Measurements from ENCODE around the gene RPS19BP1. TPM values are rescaled to one million over a fixed set of nuclear protein-coding genes. Genes with fewer than 3 reads are reported as not detected.

The RPS19BP1 gene
- total RNA-seq, 1 experiment from 2014 or later, result 102 TPM

DNA sequence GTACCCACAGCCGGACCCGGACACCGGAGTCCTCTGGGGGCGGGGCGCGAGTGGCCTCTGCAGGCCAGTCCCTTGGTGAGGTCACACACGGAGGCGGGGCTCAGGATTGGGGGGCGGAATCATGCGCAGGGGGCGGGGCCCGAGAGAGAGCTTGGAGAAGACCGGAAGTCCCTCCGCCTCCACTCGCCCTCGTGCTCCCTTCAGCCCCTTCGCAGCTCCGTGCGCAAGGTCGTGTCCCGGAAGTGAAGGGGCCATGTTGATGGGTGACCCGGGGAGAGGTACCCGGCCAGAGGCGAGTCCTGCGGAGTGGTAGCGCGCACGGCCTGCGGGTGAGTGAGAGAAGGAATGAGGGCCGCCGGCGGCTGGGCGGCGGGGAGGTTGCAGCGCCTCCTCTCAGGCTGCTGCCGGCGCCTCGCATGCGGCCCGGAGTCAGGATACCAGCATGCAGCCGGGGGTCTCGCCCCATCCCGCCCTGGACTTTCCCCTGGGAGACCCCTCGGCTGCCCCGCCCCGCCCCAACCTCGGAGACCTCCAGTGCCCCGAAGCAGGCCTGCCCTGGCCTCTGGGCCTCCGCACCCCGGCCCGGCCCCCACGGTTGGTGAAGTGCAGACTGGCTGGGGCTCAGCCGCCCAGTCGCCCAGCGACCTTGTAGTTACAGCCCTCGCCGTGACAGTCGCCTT lies 30.3 kb downstream of the RPS19BP1 start, which contains the start of gene MIEF1 (continued):
- no peak for TF ChIP-seq ZNF416 (CRISPR knock-in tag; IDR thresholded peaks at IDR 0.05)
- no peak for TF ChIP-seq ZNF396 (CRISPR knock-in tag; IDR thresholded peaks at IDR 0.05; ENCODE audit: borderline replicate concordance)
- TF ChIP-seq, protein P1, sequence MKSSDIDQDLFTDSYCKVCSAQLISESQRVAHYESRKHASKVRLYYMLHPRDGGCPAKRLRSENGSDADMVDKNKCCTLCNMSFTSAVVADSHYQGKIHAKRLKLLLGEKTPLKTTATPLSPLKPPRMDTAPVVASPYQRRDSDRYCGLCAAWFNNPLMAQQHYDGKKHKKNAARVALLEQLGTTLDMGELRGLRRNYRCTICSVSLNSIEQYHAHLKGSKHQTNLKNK (CRISPR knock-in tag; IDR thresholded peaks at IDR 0.05), result no peak
- TF ChIP-seq, protein P2, sequence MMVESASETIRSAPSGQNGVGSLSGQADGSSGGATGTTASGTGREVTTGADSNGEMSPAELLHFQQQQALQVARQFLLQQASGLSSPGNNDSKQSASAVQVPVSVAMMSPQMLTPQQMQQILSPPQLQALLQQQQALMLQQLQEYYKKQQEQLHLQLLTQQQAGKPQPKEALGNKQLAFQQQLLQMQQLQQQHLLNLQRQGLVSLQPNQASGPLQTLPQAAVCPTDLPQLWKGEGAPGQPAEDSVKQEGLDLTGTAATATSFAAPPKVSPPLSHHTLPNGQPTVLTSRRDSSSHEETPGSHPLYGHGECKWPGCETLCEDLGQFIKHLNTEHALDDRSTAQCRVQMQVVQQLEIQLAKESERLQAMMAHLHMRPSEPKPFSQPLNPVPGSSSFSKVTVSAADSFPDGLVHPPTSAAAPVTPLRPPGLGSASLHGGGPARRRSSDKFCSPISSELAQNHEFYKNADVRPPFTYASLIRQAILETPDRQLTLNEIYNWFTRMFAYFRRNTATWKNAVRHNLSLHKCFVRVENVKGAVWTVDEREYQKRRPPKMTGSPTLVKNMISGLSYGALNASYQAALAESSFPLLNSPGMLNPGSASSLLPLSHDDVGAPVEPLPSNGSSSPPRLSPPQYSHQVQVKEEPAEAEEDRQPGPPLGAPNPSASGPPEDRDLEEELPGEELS (CRISPR knock-in tag; IDR thresholded peaks at IDR 0.05), result 0 out of 2 replicates have a peak, but pooled peaks have one; percentile 16
- TF ChIP-seq ELF4 (CRISPR knock-in tag; IDR thresholded peaks at IDR 0.05; ENCODE audit: low read depth), result no peak
- peak; percentile 96 for TF ChIP-seq FOXK1 (CRISPR knock-in tag; IDR thresholded peaks at IDR 0.05)
- TF ChIP-seq, protein P3, sequence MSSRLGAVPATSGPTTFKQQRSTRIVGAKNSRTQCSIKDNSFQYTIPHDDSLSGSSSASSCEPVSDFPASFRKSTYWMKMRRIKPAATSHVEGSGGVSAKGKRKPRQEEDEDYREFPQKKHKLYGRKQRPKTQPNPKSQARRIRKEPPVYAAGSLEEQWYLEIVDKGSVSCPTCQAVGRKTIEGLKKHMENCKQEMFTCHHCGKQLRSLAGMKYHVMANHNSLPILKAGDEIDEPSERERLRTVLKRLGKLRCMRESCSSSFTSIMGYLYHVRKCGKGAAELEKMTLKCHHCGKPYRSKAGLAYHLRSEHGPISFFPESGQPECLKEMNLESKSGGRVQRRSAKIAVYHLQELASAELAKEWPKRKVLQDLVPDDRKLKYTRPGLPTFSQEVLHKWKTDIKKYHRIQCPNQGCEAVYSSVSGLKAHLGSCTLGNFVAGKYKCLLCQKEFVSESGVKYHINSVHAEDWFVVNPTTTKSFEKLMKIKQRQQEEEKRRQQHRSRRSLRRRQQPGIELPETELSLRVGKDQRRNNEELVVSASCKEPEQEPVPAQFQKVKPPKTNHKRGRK (CRISPR knock-in tag; IDR thresholded peaks at IDR 0.05; ENCODE audit: borderline replicate concordance), result no peak
- no peak for TF ChIP-seq ZNF121 (CRISPR knock-in tag; IDR thresholded peaks at IDR 0.05)
- TF ChIP-seq, protein P4, sequence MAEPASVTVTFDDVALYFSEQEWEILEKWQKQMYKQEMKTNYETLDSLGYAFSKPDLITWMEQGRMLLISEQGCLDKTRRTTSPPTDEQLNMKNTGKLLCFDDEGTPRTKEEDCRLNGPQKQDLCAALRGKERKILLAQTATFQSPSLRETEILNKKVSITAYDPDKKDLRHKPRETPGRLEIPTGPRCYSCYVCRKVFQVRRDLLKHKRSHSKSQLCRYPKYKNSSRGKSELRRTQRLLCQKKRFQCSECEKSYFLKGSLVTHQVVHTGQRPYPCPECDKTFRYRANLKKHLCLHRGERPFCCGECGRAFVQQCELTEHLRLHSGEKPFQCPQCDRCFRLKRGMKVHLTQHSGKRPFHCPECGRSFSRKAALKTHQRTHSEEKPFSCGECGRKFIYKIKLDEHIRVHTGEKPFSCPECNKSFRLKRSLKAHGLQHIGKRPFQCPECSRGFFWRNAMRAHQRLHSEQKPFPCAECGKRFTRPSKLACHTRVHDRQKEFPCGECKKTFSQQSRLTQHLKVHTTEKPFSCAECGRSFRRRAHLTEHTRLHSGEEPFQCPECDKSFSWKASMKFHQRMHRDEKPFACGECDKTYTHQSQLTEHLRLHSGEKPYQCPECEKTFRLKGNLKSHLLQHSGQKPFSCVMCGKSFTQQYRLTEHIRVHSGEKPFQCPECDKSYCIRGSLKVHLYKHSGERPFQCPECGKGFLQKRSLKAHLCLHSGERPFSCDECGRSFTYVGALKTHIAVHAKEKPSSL (CRISPR knock-in tag; conservative IDR thresholded peaks at IDR 0.05), result no peak
- TF ChIP-seq, protein P5, sequence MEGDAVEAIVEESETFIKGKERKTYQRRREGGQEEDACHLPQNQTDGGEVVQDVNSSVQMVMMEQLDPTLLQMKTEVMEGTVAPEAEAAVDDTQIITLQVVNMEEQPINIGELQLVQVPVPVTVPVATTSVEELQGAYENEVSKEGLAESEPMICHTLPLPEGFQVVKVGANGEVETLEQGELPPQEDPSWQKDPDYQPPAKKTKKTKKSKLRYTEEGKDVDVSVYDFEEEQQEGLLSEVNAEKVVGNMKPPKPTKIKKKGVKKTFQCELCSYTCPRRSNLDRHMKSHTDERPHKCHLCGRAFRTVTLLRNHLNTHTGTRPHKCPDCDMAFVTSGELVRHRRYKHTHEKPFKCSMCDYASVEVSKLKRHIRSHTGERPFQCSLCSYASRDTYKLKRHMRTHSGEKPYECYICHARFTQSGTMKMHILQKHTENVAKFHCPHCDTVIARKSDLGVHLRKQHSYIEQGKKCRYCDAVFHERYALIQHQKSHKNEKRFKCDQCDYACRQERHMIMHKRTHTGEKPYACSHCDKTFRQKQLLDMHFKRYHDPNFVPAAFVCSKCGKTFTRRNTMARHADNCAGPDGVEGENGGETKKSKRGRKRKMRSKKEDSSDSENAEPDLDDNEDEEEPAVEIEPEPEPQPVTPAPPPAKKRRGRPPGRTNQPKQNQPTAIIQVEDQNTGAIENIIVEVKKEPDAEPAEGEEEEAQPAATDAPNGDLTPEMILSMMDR (IDR thresholded peaks at IDR 0.05), result no peak
- 0 out of 2 replicates have a peak, but pooled peaks have one; percentile 46 for TF ChIP-seq ZNF232 (CRISPR knock-in tag; IDR thresholded peaks at IDR 0.05)
- 0 out of 2 replicates have a peak, but pooled peaks have one; percentile 41 for TF ChIP-seq FOXP1 (CRISPR knock-in tag; IDR thresholded peaks at IDR 0.05; ENCODE audit: borderline replicate concordance)
- TF ChIP-seq, protein P6, sequence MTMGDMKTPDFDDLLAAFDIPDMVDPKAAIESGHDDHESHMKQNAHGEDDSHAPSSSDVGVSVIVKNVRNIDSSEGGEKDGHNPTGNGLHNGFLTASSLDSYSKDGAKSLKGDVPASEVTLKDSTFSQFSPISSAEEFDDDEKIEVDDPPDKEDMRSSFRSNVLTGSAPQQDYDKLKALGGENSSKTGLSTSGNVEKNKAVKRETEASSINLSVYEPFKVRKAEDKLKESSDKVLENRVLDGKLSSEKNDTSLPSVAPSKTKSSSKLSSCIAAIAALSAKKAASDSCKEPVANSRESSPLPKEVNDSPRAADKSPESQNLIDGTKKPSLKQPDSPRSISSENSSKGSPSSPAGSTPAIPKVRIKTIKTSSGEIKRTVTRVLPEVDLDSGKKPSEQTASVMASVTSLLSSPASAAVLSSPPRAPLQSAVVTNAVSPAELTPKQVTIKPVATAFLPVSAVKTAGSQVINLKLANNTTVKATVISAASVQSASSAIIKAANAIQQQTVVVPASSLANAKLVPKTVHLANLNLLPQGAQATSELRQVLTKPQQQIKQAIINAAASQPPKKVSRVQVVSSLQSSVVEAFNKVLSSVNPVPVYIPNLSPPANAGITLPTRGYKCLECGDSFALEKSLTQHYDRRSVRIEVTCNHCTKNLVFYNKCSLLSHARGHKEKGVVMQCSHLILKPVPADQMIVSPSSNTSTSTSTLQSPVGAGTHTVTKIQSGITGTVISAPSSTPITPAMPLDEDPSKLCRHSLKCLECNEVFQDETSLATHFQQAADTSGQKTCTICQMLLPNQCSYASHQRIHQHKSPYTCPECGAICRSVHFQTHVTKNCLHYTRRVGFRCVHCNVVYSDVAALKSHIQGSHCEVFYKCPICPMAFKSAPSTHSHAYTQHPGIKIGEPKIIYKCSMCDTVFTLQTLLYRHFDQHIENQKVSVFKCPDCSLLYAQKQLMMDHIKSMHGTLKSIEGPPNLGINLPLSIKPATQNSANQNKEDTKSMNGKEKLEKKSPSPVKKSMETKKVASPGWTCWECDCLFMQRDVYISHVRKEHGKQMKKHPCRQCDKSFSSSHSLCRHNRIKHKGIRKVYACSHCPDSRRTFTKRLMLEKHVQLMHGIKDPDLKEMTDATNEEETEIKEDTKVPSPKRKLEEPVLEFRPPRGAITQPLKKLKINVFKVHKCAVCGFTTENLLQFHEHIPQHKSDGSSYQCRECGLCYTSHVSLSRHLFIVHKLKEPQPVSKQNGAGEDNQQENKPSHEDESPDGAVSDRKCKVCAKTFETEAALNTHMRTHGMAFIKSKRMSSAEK (CRISPR knock-in tag; IDR thresholded peaks at IDR 0.05; ENCODE audit: borderline replicate concordance), result no peak
- TF ChIP-seq SOX15 (CRISPR knock-in tag; IDR thresholded peaks at IDR 0.05), result no peak
- TF ChIP-seq, protein P7, sequence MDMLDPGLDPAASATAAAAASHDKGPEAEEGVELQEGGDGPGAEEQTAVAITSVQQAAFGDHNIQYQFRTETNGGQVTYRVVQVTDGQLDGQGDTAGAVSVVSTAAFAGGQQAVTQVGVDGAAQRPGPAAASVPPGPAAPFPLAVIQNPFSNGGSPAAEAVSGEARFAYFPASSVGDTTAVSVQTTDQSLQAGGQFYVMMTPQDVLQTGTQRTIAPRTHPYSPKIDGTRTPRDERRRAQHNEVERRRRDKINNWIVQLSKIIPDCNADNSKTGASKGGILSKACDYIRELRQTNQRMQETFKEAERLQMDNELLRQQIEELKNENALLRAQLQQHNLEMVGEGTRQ (CRISPR knock-in tag; IDR thresholded peaks at IDR 0.05), result peak; percentile 83
- peak; percentile 97 for TF ChIP-seq ESRRA (CRISPR knock-in tag; IDR thresholded peaks at IDR 0.05; ENCODE audit: borderline replicate concordance)
- no peak for TF ChIP-seq FOXJ3 (CRISPR knock-in tag; IDR thresholded peaks at IDR 0.05; ENCODE audit: borderline replicate concordance)
- no peak for TF ChIP-seq CREB1 (CRISPR knock-in tag; IDR thresholded peaks at IDR 0.05)
- no peak for TF ChIP-seq KAT7 (CRISPR knock-in tag; IDR thresholded peaks at IDR 0.05; ENCODE audit: borderline replicate concordance)
- no peak for TF ChIP-seq NFYB (CRISPR knock-in tag; conservative IDR thresholded peaks at IDR 0.05; ENCODE audit: low read depth)
- no peak for TF ChIP-seq NFE2L1 (CRISPR knock-in tag; IDR thresholded peaks at IDR 0.05)
- peak; percentile 90 for TF ChIP-seq SP1 (CRISPR knock-in tag; conservative IDR thresholded peaks at IDR 0.05)
- no peak for TF ChIP-seq SMAD4 (CRISPR knock-in tag; IDR thresholded peaks at IDR 0.05)
- no peak for TF ChIP-seq ATF1 (CRISPR knock-in tag; IDR thresholded peaks at IDR 0.05)
- no peak for TF ChIP-seq NFATC4 (CRISPR knock-in tag; IDR thresholded peaks at IDR 0.05)
- TF ChIP-seq CREM (CRISPR knock-in tag; IDR thresholded peaks at IDR 0.05), result no peak
- TF ChIP-seq HMGA2 (CRISPR knock-in tag; IDR thresholded peaks at IDR 0.05), result no peak
- TF ChIP-seq IRF2 (CRISPR knock-in tag; IDR thresholded peaks at IDR 0.05; ENCODE audit: borderline replicate concordance, low read depth), result no peak

Measured in WTC11 (cell line).